ENCODE measurements around the gene PTPN14.

- TF ChIP-seq PPARA (CRISPR knock-in tag; IDR thresholded peaks at IDR 0.05; ENCODE audit: borderline replicate concordance) (no peak), ISL1 (CRISPR knock-in tag; IDR thresholded peaks at IDR 0.05) (no peak), TCF4 (CRISPR knock-in tag; IDR thresholded peaks at IDR 0.05; ENCODE audit: borderline replicate concordance) (no peak), BACH2 (CRISPR knock-in tag; IDR thresholded peaks at IDR 0.05; ENCODE audit: borderline replicate concordance) (no peak), OSR1 (CRISPR knock-in tag; IDR thresholded peaks at IDR 0.05) (no peak), GLIS3 (CRISPR knock-in tag; IDR thresholded peaks at IDR 0.05) (no peak)
- TF ChIP-seq, protein P1, sequence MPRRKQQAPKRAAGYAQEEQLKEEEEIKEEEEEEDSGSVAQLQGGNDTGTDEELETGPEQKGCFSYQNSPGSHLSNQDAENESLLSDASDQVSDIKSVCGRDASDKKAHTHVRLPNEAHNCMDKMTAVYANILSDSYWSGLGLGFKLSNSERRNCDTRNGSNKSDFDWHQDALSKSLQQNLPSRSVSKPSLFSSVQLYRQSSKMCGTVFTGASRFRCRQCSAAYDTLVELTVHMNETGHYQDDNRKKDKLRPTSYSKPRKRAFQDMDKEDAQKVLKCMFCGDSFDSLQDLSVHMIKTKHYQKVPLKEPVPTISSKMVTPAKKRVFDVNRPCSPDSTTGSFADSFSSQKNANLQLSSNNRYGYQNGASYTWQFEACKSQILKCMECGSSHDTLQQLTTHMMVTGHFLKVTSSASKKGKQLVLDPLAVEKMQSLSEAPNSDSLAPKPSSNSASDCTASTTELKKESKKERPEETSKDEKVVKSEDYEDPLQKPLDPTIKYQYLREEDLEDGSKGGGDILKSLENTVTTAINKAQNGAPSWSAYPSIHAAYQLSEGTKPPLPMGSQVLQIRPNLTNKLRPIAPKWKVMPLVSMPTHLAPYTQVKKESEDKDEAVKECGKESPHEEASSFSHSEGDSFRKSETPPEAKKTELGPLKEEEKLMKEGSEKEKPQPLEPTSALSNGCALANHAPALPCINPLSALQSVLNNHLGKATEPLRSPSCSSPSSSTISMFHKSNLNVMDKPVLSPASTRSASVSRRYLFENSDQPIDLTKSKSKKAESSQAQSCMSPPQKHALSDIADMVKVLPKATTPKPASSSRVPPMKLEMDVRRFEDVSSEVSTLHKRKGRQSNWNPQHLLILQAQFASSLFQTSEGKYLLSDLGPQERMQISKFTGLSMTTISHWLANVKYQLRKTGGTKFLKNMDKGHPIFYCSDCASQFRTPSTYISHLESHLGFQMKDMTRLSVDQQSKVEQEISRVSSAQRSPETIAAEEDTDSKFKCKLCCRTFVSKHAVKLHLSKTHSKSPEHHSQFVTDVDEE (CRISPR knock-in tag; IDR thresholded peaks at IDR 0.05): no peak
- TF ChIP-seq, protein P2, sequence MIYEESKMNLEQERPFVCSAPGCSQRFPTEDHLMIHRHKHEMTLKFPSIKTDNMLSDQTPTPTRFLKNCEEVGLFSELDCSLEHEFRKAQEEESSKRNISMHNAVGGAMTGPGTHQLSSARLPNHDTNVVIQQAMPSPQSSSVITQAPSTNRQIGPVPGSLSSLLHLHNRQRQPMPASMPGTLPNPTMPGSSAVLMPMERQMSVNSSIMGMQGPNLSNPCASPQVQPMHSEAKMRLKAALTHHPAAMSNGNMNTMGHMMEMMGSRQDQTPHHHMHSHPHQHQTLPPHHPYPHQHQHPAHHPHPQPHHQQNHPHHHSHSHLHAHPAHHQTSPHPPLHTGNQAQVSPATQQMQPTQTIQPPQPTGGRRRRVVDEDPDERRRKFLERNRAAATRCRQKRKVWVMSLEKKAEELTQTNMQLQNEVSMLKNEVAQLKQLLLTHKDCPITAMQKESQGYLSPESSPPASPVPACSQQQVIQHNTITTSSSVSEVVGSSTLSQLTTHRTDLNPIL (CRISPR knock-in tag; IDR thresholded peaks at IDR 0.05; ENCODE audit: low read depth): no peak
Measured at GRCh38 chr1:214460304-214460916, 91.0 kb downstream of the PTPN14 start.

Data from SK-N-SH treated with all-trans-retinoic acid at 6 μM for 48 hours (cell line).